ENCODE measurements around the gene PDE6C. TPM values are rescaled to one million over a fixed set of nuclear protein-coding genes. Genes with fewer than 3 reads are reported as not detected.

PDE6C gene
- total and polyA plus RNA-seq, 3 donors from 2014 or later, result 0.09 TPM; not detected in 2

GRCh38 chr10:93622942-93623341 is 10.6 kb downstream of the PDE6C start:
- intact Hi-C loops (cut with DNase I; ENCODE audit: low total_unique reads), result no loop called here
- Histone ChIP-seq H3K4me1 (no peaks in the 10 kb centered on the region), H3K4me3 (no peak overlapping the region), H3K36me3 (ENCODE audit: low read depth, missing control alignments) (no peaks in the 10 kb centered on the region), H3K27ac (no peak overlapping the region), H3K9me3 (no peaks in the 10 kb centered on the region), H3K27me3 (no peaks in the 10 kb centered on the region)
- 97 to 100% methylated on average over 1 of the region's 1 CpG for WGBS, 2 donors
- no peak for DNase-seq
- no peak for TF ChIP-seq POLR2A (IDR thresholded peaks at IDR 0.05)
- TF ChIP-seq, protein P1, sequence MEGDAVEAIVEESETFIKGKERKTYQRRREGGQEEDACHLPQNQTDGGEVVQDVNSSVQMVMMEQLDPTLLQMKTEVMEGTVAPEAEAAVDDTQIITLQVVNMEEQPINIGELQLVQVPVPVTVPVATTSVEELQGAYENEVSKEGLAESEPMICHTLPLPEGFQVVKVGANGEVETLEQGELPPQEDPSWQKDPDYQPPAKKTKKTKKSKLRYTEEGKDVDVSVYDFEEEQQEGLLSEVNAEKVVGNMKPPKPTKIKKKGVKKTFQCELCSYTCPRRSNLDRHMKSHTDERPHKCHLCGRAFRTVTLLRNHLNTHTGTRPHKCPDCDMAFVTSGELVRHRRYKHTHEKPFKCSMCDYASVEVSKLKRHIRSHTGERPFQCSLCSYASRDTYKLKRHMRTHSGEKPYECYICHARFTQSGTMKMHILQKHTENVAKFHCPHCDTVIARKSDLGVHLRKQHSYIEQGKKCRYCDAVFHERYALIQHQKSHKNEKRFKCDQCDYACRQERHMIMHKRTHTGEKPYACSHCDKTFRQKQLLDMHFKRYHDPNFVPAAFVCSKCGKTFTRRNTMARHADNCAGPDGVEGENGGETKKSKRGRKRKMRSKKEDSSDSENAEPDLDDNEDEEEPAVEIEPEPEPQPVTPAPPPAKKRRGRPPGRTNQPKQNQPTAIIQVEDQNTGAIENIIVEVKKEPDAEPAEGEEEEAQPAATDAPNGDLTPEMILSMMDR (IDR thresholded peaks at IDR 0.05), result no peak

DNA sequence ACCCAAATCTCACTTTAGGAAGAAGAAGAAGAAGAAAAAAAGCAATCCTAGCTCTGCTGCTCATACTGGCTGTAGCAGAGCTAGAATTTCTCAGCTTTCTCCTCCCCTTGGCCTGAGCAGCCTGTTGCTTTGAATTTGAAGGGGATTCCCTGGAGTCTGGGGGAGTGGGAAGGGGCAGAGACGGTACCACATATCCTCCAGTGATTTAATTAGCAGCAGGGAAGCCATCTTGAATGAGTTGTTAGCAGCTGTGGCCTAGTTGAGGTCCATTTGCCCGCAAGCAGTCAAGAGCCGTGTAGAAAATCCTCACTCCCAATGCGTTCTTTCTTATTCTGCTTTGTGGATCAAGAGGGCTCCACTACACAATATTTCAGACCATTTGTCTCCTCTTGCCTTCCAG is 16.5 kb downstream of the PDE6C start:
- no peaks in the 10 kb centered on the region for H3K36me3 ChIP-seq (ENCODE audit: low read depth, missing control alignments)
- 77 to 81% methylated on average over 4 of the region's 4 CpGs for WGBS, 2 donors
- H3K27me3 ChIP-seq, result no peaks in the 10 kb centered on the region
- intact Hi-C loops (cut with DNase I; ENCODE audit: low total_unique reads), result no loop called here
- H3K4me1 ChIP-seq, result no peaks in the 10 kb centered on the region
- H3K9me3 ChIP-seq, result no peaks in the 10 kb centered on the region
- H3K4me3 ChIP-seq, result no peak overlapping the region
- DNase-seq, result no peak
- TF ChIP-seq, protein P1 (IDR thresholded peaks at IDR 0.05), result no peak
- no peak for TF ChIP-seq POLR2A (IDR thresholded peaks at IDR 0.05)
- H3K27ac ChIP-seq, result no peak overlapping the region

- no peak for DNase-seq
- TF ChIP-seq, protein P1 (IDR thresholded peaks at IDR 0.05), result no peak
- no peak for TF ChIP-seq POLR2A (IDR thresholded peaks at IDR 0.05)
- Histone ChIP-seq H3K36me3 (ENCODE audit: low read depth, missing control alignments) (no peaks in the 10 kb centered on the region), H3K27me3 (no peaks in the 10 kb centered on the region), H3K4me1 (no peaks in the 10 kb centered on the region), H3K4me3 (no peak overlapping the region), H3K9me3 (no peaks in the 10 kb centered on the region), H3K27ac (no peak overlapping the region)
- intact Hi-C loops (cut with DNase I; ENCODE audit: low total_unique reads), result no loop called here
- 72 to 73% methylated on average over 4 to 7 of the region's 7 CpGs for WGBS, 2 donors
Observed at GRCh38 chr10:93629647-93630305, 17.4 kb downstream of the PDE6C start.

GRCh38 chr10:93630625-93631557 is 18.6 kb downstream of the PDE6C start:
- DNase-seq, result no peak
- H3K27me3 ChIP-seq, result no peaks in the 10 kb centered on the region
- H3K9me3 ChIP-seq, result no peaks in the 10 kb centered on the region
- H3K27ac ChIP-seq, result no peak overlapping the region
- H3K4me3 ChIP-seq, result no peak overlapping the region
- no peak for TF ChIP-seq POLR2A (IDR thresholded peaks at IDR 0.05)
- TF ChIP-seq, protein P1 (IDR thresholded peaks at IDR 0.05), result no peak
- H3K36me3 ChIP-seq (ENCODE audit: low read depth, missing control alignments), result no peaks in the 10 kb centered on the region
- WGBS, 2 donors, result 82 to 85% methylated on average over 11 to 15 of the region's 15 CpGs
- intact Hi-C loops (cut with DNase I; ENCODE audit: low total_unique reads), result no loop called here
- H3K4me1 ChIP-seq, result no peaks in the 10 kb centered on the region
